GM19025 (cell line): ENCODE measurements around the gene KCNAB3.

ENCODE experiments used
- ATAC-seq: cut with Tn5 transposase; IDR thresholded peaks from one replicate; pipeline ENCODE4 v1.9.1; 2021; ENCODE audit warnings: mild to moderate bottlenecking, low read depth, moderate library complexity; ENCODE audit not compliant: unreplicated experiment

Gene KCNAB3

GRCh38 chr17:7881276-7882054 is 48.2 kb downstream of the KCNAB3 start:
- no peak for ATAC-seq

- no peak for ATAC-seq
These were observed 49.4 kb downstream of the KCNAB3 start for GRCh38 chr17:7880076-7880868.

GRCh38 chr17:7878234-7878633 is 51.4 kb downstream of the KCNAB3 start:
- ATAC-seq, result no peak

- ATAC-seq, result no peak
These were observed 53.8 kb downstream of the KCNAB3 start for GRCh38 chr17:7875804-7876370.

GRCh38 chr17:7873051-7873450 is 56.6 kb downstream of the KCNAB3 start:
- no peak for ATAC-seq
